ENCODE results near the gene KCNIP4. TPM values are rescaled to one million over a fixed set of nuclear protein-coding genes. Genes with fewer than 3 reads are reported as not detected.

The KCNIP4 gene
- total RNA-seq, 1 donor from 2014 or later = 3.3 TPM

- DNase-seq (ENCODE audit: low spot score) = no peak
Measured at GRCh38 chr4:21763855-21764254, 184.7 kb downstream of the KCNIP4 start.

GRCh38 chr4:21757248-21757647 lies 191.3 kb downstream of the KCNIP4 start:
- no peak for DNase-seq (ENCODE audit: low spot score)

GRCh38 chr4:21753084-21753760 lies 195.3 kb downstream of the KCNIP4 start:
- no peak for DNase-seq (ENCODE audit: low spot score)

- DNase-seq (ENCODE audit: low spot score) = no peak
Measured at GRCh38 chr4:21752616-21753015, 196.0 kb downstream of the KCNIP4 start.

GRCh38 chr4:21749924-21750323 lies 198.6 kb downstream of the KCNIP4 start:
- DNase-seq (ENCODE audit: low spot score) = no peak

- DNase-seq (ENCODE audit: low spot score) = no peak
Measured at GRCh38 chr4:21749412-21749811, 199.2 kb downstream of the KCNIP4 start.

- DNase-seq (ENCODE audit: low spot score) = no peak
Measured at GRCh38 chr4:21744046-21744445, 204.5 kb downstream of the KCNIP4 start.

GRCh38 chr4:21742326-21742725 lies 206.2 kb downstream of the KCNIP4 start:
- no peak for DNase-seq (ENCODE audit: low spot score)

- DNase-seq (ENCODE audit: low spot score) = no peak
Measured at GRCh38 chr4:21738821-21739220, 209.8 kb downstream of the KCNIP4 start.

- no peak for DNase-seq (ENCODE audit: low spot score)
Measured at GRCh38 chr4:21735866-21736265, 212.7 kb downstream of the KCNIP4 start.

- DNase-seq (ENCODE audit: low spot score) = no peak
Measured at GRCh38 chr4:21733894-21734630, 214.5 kb downstream of the KCNIP4 start.

- no peak for DNase-seq (ENCODE audit: low spot score)
Measured at GRCh38 chr4:21728304-21728703, 220.3 kb downstream of the KCNIP4 start.

- no peak for DNase-seq (ENCODE audit: low spot score)
Measured at GRCh38 chr4:21726255-21726815, 222.2 kb downstream of the KCNIP4 start.

- no peak for DNase-seq (ENCODE audit: low spot score)
Measured at GRCh38 chr4:21722157-21722839, 226.3 kb downstream of the KCNIP4 start.

- no peak for DNase-seq (ENCODE audit: low spot score)
Measured at GRCh38 chr4:21716531-21716930, 232.0 kb downstream of the KCNIP4 start.

GRCh38 chr4:21710179-21710835 lies 238.3 kb downstream of the KCNIP4 start:
- DNase-seq (ENCODE audit: low spot score) = no peak

GRCh38 chr4:21709761-21710160 lies 238.8 kb downstream of the KCNIP4 start:
- DNase-seq (ENCODE audit: low spot score) = no peak

GRCh38 chr4:21709031-21709430 lies 239.5 kb downstream of the KCNIP4 start:
- DNase-seq (ENCODE audit: low spot score) = no peak

- DNase-seq (ENCODE audit: low spot score) = no peak
Measured at GRCh38 chr4:21699446-21699845, 249.1 kb downstream of the KCNIP4 start.

- no peak for DNase-seq (ENCODE audit: low spot score)
Measured at GRCh38 chr4:21697583-21697982, 251.0 kb downstream of the KCNIP4 start.

GRCh38 chr4:21695141-21695540 lies 253.4 kb downstream of the KCNIP4 start:
- DNase-seq (ENCODE audit: low spot score) = no peak

GRCh38 chr4:21692241-21692640 lies 256.3 kb downstream of the KCNIP4 start:
- DNase-seq (ENCODE audit: low spot score) = no peak
